ENCODE results near the gene CEP70.

Gene CEP70, protein sequence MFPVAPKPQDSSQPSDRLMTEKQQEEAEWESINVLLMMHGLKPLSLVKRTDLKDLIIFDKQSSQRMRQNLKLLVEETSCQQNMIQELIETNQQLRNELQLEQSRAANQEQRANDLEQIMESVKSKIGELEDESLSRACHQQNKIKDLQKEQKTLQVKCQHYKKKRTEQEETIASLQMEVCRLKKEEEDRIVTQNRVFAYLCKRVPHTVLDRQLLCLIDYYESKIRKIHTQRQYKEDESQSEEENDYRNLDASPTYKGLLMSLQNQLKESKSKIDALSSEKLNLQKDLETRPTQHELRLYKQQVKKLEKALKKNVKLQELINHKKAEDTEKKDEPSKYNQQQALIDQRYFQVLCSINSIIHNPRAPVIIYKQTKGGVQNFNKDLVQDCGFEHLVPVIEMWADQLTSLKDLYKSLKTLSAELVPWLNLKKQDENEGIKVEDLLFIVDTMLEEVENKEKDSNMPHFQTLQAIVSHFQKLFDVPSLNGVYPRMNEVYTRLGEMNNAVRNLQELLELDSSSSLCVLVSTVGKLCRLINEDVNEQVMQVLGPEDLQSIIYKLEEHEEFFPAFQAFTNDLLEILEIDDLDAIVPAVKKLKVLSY

DNA sequence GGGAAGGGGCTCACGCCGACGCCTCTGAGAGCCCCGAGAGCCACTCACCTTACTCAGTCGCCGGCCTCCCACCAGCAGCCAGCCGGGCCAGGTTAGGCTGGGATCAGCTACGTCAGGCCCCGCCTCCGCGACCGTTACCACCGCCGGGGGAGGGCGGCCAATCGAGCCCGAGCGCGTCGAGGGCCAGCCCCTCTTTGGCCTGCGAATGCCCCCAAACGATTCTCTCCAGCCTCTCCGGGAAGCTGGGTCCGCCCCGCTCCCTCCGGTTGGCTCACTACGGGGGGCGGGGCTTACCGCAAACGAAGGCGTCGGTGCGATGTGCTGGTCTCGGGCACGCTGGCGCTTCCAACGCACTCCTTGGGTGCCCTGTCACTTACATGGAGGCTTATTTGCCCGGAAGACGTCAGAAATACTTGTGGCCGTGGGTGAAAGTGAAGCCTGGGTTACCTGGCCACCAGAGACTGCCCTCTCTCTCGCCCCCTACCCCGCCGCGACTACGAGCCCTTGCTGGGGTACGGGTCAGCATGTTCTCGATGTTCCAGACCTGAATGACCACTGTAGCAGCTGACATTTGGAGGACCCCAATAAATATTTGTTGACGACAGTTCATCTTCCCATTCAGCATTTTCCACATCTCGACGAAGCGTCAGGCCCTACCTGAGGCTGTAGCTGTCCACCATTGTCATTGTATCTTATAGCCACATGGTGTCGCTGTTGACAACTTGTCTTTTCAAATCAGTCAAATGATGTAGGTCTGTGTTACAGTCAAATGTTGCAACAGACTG lies at the start of gene CEP70:
Gene CEP70, minus strand, starts transcription at position 111 of the 785 bp plus-strand sequence. CDS start 21,333 bp downstream, outside the sequence.
- peaks cover 10% of the 10 kb centered on the region; the same call in 1 of the 2 replicates for H3K9me3 ChIP-seq (ENCODE audit: control insufficient read depth, insufficient read depth, low read depth, low read length)
- H3K27me3 ChIP-seq (ENCODE audit: control insufficient read depth, insufficient read depth, low read length) = no peaks in the 10 kb centered on the region

DNA sequence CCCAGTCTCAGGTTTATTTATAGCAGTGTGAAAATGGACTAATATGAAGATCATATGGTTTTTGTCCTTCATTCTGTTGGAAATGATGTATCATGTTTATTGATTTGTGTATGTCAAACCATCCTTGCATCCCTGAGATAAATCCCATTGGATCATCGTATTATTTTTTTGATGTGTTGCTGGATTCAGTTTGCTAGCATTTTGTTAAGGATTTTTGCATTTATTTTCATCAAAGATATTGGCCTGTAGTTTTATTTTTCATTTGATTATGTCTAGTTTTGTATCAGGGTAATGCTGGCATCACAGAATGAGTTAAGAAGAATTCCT lies 48.8 kb upstream of the CEP70 start:
- Histone ChIP-seq H3K27ac (ENCODE audit: low read depth, low read length) (no peak overlapping the region), H3K9me3 (ENCODE audit: control insufficient read depth, insufficient read depth, low read depth, low read length) (peaks cover 56% of the 10 kb centered on the region), H3K27me3 (ENCODE audit: control insufficient read depth, insufficient read depth, low read length) (no peaks in the 10 kb centered on the region), H3K4me1 (ENCODE audit: control insufficient read depth, insufficient read depth, low read length) (no peaks in the 10 kb centered on the region), H3K36me3 (ENCODE audit: control insufficient read depth, insufficient read depth, low read length) (no peaks in the 10 kb centered on the region), H3K4me3 (ENCODE audit: low read depth, low read length) (no peak overlapping the region), H3K9ac (ENCODE audit: low read length) (no peak overlapping the region)

More for the DNA sequence above, at the start of gene CEP70:
- no peak within 1 kb of the TSS; the same call in 1 of the 2 replicates for H3K27ac ChIP-seq (ENCODE audit: low read depth, low read length)
- peaks cover 3% of the 10 kb centered on the region; the same call in 1 of the 2 replicates for H3K4me1 ChIP-seq (ENCODE audit: control insufficient read depth, insufficient read depth, low read length)
- H3K36me3 ChIP-seq (ENCODE audit: control insufficient read depth, insufficient read depth, low read length) = peaks cover 6% of the 10 kb centered on the region; the same call in 1 of the 2 replicates
- H3K4me3 ChIP-seq (ENCODE audit: low read depth, low read length) = peak within 1 kb of the TSS; percentile 76
- H3K9ac ChIP-seq (ENCODE audit: low read length) = peak within 1 kb of the TSS; percentile 78

DNA sequence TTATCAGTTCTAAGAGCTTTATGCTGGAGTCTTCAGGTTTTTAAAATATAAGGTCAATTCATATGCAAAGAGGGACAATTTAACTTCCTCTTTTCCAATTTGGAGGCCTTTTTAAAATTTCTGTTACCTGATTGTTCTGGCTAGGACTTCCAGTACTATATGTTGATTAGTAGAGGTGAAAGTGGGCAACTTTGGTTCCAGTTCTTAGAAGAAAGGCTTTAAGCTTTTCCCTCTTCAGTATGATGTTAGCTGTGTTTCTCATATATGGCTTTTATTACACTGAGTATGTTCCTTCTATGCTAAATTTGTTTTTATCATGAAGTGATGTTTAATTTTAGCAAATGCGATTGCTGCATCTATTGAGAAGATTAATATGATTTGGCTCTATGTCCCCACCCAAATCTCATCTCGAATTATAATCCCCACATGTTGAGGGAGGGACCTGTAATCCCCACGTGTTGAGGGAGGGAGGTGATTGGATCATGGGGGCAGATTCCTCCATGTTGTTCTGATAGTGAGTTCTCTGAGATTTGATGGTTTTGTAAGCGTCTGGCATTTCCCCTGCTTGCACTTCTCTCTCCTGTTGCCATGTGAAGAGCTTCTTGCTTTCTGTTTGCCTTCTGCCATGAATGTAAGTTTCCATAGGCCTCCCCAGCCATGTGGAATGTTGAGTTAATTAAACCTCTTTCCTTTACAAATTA lies 48.3 kb upstream of the CEP70 start:
- Histone ChIP-seq H3K27me3 (ENCODE audit: control insufficient read depth, insufficient read depth, low read length) (no peaks in the 10 kb centered on the region), H3K36me3 (ENCODE audit: control insufficient read depth, insufficient read depth, low read length) (no peaks in the 10 kb centered on the region), H3K9ac (ENCODE audit: low read length) (no peak overlapping the region), H3K4me1 (ENCODE audit: control insufficient read depth, insufficient read depth, low read length) (no peaks in the 10 kb centered on the region), H3K4me3 (ENCODE audit: low read depth, low read length) (no peak overlapping the region), H3K9me3 (ENCODE audit: control insufficient read depth, insufficient read depth, low read depth, low read length) (peaks cover 56% of the 10 kb centered on the region), H3K27ac (ENCODE audit: low read depth, low read length) (no peak overlapping the region)

DNA sequence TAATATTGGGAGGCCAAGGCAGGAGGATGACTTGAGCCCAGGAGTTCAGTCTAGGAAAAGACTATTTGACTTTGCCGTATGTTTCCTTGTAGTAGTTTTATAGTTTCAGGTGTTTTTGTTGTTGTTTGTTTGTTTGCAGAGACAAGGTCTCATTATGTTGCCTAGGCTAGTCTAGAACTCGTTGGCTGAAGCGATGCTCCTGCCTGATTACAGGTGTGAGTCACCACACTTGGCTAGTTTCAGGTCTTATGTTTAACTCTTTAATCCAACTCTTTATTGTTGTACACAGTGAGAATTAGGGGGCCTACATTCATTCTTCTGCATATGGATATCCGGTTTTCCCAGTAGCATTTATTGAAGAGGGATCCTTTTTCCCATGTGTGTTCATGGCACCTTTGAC lies 46.5 kb upstream of the CEP70 start:
- H3K27me3 ChIP-seq (ENCODE audit: control insufficient read depth, insufficient read depth, low read length) = no peaks in the 10 kb centered on the region

DNA sequence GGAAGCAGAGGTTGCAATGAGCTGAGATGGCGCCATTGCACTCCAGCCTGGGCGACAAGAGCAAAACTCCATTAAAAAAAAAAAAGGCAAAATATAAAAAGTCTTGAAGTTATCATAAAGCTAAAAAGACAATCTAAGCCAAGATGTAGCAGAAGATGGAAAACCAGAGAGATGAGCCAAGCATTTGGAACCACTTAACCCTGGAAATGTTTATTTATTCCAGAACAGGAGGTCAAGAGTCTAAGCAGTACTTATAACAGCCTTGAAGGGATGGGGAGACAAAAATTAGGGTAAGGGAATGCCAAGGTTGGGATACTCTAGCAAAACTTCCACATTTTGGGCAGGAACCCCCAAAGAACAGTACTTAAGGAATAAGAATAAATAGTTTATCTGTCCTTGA lies 44.6 kb upstream of the CEP70 start:
- Histone ChIP-seq H3K9ac (ENCODE audit: low read length) (no peak overlapping the region), H3K36me3 (ENCODE audit: control insufficient read depth, insufficient read depth, low read length) (no peaks in the 10 kb centered on the region), H3K4me3 (ENCODE audit: low read depth, low read length) (no peak overlapping the region), H3K9me3 (ENCODE audit: control insufficient read depth, insufficient read depth, low read depth, low read length) (peaks cover 27% of the 10 kb centered on the region), H3K27me3 (ENCODE audit: control insufficient read depth, insufficient read depth, low read length) (no peaks in the 10 kb centered on the region), H3K27ac (ENCODE audit: low read depth, low read length) (no peak overlapping the region), H3K4me1 (ENCODE audit: control insufficient read depth, insufficient read depth, low read length) (no peaks in the 10 kb centered on the region)

More for the DNA sequence above, 46.5 kb upstream of the CEP70 start:
- Histone ChIP-seq H3K9ac (ENCODE audit: low read length) (no peak overlapping the region), H3K36me3 (ENCODE audit: control insufficient read depth, insufficient read depth, low read length) (no peaks in the 10 kb centered on the region), H3K4me1 (ENCODE audit: control insufficient read depth, insufficient read depth, low read length) (no peaks in the 10 kb centered on the region), H3K27ac (ENCODE audit: low read depth, low read length) (no peak overlapping the region), H3K9me3 (ENCODE audit: control insufficient read depth, insufficient read depth, low read depth, low read length) (peaks cover 44% of the 10 kb centered on the region), H3K4me3 (ENCODE audit: low read depth, low read length) (no peak overlapping the region)

DNA sequence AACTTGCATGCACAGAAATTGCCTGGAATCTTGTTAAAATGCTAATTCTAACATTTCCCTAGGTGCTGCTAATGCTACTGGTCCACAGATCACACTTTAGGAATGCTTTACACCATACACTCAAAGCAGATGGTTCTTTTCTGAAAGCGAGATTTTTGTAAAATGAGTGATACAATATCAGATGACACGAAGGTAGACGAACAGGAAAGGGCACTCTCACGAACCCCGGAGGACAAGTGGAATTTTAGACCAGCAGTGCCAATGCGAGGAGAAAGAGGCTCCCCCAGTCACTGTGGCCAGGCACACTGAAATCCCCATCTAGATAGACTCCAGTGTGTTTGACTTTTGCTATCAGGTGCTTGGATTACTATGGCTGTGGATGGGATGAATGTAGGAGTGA lies 35.5 kb upstream of the CEP70 start:
- H3K36me3 ChIP-seq (ENCODE audit: control insufficient read depth, insufficient read depth, low read length) = peaks cover 3% of the 10 kb centered on the region; the same call in 1 of the 2 replicates
- no peak overlapping the region for H3K4me3 ChIP-seq (ENCODE audit: low read depth, low read length)
- H3K9me3 ChIP-seq (ENCODE audit: control insufficient read depth, insufficient read depth, low read depth, low read length) = no peaks in the 10 kb centered on the region
- H3K4me1 ChIP-seq (ENCODE audit: control insufficient read depth, insufficient read depth, low read length) = no peaks in the 10 kb centered on the region
- H3K27ac ChIP-seq (ENCODE audit: low read depth, low read length) = no peak overlapping the region
- no peaks in the 10 kb centered on the region for H3K27me3 ChIP-seq (ENCODE audit: control insufficient read depth, insufficient read depth, low read length)
- H3K9ac ChIP-seq (ENCODE audit: low read length) = no peak overlapping the region

DNA sequence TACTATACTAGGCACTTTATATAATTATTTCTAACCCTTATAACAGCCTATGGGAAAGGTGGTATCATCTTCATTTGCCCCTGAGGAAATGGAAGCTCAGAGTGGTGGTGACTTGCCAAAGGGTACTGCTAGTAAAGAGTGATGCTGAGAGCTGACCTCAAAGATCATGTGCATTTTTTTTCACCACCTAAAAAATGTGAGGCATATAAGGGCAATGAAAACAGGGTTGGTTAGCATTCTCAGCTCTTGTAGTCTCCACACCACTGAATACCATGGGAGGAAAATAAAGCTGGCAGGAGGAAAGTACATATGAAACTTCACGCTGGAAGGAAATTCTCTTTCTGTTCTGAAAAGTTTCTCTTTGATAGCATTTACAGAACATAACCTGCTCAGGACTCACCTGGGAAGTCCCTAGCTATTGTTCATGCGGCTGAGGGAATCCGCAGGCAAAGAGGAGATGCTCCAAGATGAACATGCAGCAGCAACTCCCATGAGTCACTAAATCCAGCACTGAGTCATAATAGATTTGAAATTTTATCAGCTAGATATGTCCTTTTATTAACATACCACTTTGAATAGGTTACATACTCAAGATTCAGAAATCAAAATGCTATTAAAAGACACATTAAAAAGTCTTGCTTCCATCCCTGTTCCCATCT lies 31.8 kb upstream of the CEP70 start:
- Histone ChIP-seq H3K9me3 (ENCODE audit: control insufficient read depth, insufficient read depth, low read depth, low read length) (no peaks in the 10 kb centered on the region), H3K27me3 (ENCODE audit: control insufficient read depth, insufficient read depth, low read length) (no peaks in the 10 kb centered on the region), H3K4me1 (ENCODE audit: control insufficient read depth, insufficient read depth, low read length) (no peaks in the 10 kb centered on the region), H3K9ac (ENCODE audit: low read length) (no peak overlapping the region), H3K27ac (ENCODE audit: low read depth, low read length) (no peak overlapping the region), H3K36me3 (ENCODE audit: control insufficient read depth, insufficient read depth, low read length) (peaks cover 3% of the 10 kb centered on the region; the same call in 1 of the 2 replicates), H3K4me3 (ENCODE audit: low read depth, low read length) (no peak overlapping the region)

DNA sequence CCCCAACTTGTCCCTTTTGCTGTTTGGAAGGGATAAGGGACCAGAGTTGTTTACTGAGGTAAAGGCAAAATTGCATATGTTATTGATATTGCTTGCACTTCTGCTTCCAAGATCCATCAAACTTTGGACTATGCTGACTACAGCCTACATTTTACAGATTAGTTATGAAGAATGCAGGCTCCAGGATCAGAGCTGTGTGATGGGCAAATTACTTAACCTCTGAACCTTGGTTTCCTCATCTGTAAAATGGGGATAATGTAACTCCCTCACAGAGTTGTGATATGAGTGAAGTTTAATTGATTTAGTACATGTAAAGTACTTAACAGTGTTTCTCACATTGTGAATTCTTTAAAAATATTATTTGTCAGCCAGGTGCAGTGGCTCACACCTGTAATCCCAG lies 30.5 kb upstream of the CEP70 start:
- H3K4me3 ChIP-seq (ENCODE audit: low read depth, low read length) = no peak overlapping the region
- H3K27ac ChIP-seq (ENCODE audit: low read depth, low read length) = no peak overlapping the region
- H3K9ac ChIP-seq (ENCODE audit: low read length) = no peak overlapping the region
- H3K27me3 ChIP-seq (ENCODE audit: control insufficient read depth, insufficient read depth, low read length) = no peaks in the 10 kb centered on the region
- no peaks in the 10 kb centered on the region for H3K9me3 ChIP-seq (ENCODE audit: control insufficient read depth, insufficient read depth, low read depth, low read length)
- peaks cover 2% of the 10 kb centered on the region; the same call in 1 of the 2 replicates for H3K36me3 ChIP-seq (ENCODE audit: control insufficient read depth, insufficient read depth, low read length)
- no peaks in the 10 kb centered on the region for H3K4me1 ChIP-seq (ENCODE audit: control insufficient read depth, insufficient read depth, low read length)

DNA sequence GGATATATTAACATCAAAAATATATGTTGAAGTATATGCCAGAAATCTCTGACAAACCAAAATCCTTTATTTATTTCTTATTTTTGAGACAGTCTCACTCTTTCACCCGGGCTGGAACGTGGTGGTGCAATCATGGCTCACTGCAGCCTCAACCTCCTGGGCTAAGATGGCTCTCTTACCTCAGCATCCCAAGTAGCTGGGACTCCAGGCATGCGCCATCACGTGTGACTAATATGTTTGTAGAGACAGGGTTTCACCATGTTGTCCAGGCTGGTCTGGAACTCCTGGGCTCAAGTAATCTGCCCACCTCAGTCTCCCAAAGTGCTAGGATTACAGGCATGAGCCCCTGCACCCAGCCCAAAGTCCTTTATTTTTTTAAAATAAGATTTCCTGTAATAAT lies 26.4 kb upstream of the CEP70 start:
- no peak overlapping the region for H3K9ac ChIP-seq (ENCODE audit: low read length)
- H3K4me1 ChIP-seq (ENCODE audit: control insufficient read depth, insufficient read depth, low read length) = no peaks in the 10 kb centered on the region
- H3K9me3 ChIP-seq (ENCODE audit: control insufficient read depth, insufficient read depth, low read depth, low read length) = no peaks in the 10 kb centered on the region
- H3K27ac ChIP-seq (ENCODE audit: low read depth, low read length) = no peak overlapping the region
- no peaks in the 10 kb centered on the region for H3K36me3 ChIP-seq (ENCODE audit: control insufficient read depth, insufficient read depth, low read length)
- no peaks in the 10 kb centered on the region for H3K27me3 ChIP-seq (ENCODE audit: control insufficient read depth, insufficient read depth, low read length)
- no peak overlapping the region for H3K4me3 ChIP-seq (ENCODE audit: low read depth, low read length)

DNA sequence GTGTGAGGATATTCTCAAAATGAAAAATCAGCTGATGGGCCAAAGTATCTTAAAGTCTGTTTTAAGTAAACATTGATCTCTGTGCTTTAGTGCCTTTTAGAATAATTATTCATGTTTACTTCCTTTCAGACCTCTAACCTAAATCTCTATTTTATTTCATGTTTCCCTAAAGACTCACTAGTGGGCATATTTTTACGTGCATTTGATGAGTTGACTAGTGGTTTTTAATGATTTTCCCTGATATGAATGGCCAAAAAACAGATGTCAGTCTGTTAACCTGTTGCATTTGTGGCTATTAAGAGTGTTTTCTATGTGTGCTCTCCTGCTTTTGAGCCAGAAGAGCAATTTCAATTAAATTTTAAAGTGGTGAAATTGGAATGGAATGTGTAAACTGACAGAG lies 21.4 kb upstream of the CEP70 start:
- no peak overlapping the region for H3K9ac ChIP-seq (ENCODE audit: low read length)

More for the DNA sequence above, 21.4 kb upstream of the CEP70 start:
- Histone ChIP-seq H3K4me3 (ENCODE audit: low read depth, low read length) (no peak overlapping the region), H3K36me3 (ENCODE audit: control insufficient read depth, insufficient read depth, low read length) (no peaks in the 10 kb centered on the region), H3K4me1 (ENCODE audit: control insufficient read depth, insufficient read depth, low read length) (peaks cover 5% of the 10 kb centered on the region; the same call in 1 of the 2 replicates), H3K27ac (ENCODE audit: low read depth, low read length) (no peak overlapping the region), H3K27me3 (ENCODE audit: control insufficient read depth, insufficient read depth, low read length) (no peaks in the 10 kb centered on the region), H3K9me3 (ENCODE audit: control insufficient read depth, insufficient read depth, low read depth, low read length) (no peaks in the 10 kb centered on the region)
